ENCODE measurements around the gene AP3S1.
"Not testable (repeated sequence)": the region's sequence is repeated elsewhere in the genome, so short reads cannot be mapped to it uniquely, and the experiment has no call there.

The AP3S1 gene

GRCh38 chr5:115824983-115825382 is 16.8 kb upstream of the AP3S1 start:
- DNase-seq (ENCODE audit: low read depth in 2 of 2) = not testable (repeated sequence)

DNA sequence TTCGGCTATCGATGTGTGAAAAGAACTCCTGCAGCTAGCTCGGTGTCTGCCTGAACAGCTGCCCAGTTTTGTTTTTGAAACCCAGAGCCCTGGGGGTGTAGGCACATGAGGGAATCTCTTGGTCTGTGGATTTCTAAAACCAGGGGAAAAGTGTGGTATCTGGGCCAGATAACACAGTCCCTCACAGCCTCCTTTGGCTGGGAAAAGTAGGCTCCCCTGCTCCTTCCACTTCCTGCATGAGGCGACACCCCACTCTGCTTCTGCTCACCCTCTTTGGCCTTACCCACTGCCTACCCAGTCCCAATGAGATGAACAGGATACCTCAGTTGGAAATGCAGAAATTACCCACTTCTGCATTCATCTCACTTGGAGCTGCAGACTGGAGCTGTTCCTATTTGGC is 15.8 kb upstream of the AP3S1 start:
- no peak for DNase-seq (ENCODE audit: low read depth in 2 of 2)

GRCh38 chr5:115829913-115830312 is 11.8 kb upstream of the AP3S1 start:
- DNase-seq (ENCODE audit: low read depth in 2 of 2) = no peak

DNA sequence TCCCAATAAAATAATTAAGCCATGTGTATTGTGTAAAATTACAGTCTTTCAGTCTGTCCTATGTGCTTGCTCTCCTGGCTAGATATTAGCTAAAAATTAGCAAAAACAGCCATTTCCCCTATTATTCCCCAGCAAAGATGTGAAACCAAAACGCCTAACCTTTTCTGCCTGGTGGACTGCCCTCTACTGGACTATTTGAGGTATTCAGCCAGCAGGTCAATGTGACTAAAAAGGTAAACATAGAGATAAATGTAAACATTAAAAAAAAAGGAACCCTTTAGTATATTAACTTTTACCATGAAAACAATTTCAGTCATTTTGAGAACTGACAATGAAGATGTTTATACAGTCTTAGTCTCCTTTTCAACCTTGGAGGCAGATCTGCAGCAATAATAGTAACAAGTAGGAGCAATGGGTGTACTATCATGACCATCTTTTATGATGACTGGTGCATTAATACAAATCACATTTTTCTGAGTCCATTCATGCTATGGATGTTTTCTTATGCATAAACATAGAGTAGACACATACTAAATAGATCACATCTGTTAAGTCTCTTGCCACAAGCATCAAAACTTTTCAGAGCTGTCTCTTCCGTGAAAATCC is 10.5 kb upstream of the AP3S1 start:
- DNase-seq (ENCODE audit: low read depth in 2 of 2) = no peak

DNA sequence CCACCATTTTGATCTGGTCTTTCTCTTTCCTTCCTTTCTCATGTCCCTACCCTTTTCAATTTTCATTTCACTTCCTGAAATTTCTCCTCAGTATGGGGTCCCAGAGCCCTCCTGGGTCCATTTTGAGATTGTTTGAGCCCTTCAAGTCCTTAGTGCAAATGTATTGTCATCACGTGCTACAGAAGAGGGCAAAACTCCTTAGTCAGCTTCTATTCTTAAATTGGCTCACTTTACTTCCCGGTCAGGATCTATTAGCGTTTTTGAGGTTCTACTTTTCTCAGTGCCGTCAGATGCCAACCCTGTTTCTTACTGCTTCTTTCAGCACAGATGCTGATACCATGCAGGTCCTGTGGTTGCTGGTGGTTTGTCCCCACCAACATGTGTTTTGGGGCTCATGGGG is 6.3 kb upstream of the AP3S1 start:
- DNase-seq (ENCODE audit: low read depth in 2 of 2) = no peak

DNA sequence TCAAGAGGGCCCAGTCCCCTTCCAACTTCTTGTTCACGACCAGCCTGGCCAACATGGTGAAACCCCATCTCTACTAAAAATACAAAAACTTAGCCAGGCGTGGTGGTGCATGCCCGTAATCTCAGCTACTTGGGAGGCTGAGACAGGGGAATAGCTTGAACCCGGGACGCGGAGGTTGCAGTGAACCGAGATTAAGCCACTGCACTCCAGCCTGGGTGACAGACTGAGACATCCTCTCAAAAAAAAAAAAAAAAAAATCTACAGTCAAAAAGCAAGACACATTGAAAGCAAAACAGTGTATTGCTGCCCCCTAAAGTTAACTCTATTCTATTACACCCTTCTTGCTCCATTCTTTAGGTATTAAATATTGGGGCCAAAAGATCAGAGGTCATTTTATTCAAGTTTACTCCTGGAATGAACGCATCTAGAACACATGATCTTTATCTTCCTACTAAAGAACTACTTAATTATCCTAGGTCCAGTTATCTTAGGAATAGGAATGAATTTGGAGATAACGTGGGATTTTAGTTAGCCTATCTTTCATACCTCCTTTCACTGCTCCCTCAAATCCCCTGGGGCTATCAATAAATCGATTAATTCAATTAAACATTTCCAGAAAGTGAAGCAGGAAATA is 2.7 kb upstream of the AP3S1 start:
- DNase-seq (ENCODE audit: low read depth in 2 of 2) = no peak

GRCh38 chr5:115840873-115841272 is 862 bp upstream of the AP3S1 start:
- no peak for DNase-seq (ENCODE audit: low read depth in 2 of 2)

GRCh38 chr5:115842089-115842935 is 577 bp downstream of the AP3S1 start:
- no peak for DNase-seq (ENCODE audit: low read depth in 2 of 2)

DNA sequence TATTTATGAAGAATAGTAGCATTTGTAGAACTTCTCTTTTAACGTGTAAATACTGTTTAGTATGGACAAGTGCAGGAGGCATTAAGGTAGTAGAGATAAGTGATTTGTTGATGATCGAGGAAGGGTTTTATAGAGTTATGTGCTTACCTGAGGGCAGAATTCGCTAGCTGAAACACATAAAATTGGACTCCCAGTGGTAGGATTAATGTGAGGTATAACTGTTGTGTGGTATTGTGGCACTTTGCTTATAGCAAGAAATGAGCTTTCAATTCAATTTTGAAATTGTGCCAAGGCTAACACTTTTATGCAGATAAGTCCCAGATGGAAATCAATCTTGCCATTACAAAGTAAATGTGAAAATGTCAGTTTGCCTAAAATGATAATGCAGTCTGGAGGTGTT is 1.2 kb downstream of the AP3S1 start:
- DNase-seq (ENCODE audit: low read depth in 2 of 2) = no peak

- DNase-seq (ENCODE audit: low read depth in 2 of 2) = no peak
These were observed 1.9 kb downstream of the AP3S1 start for GRCh38 chr5:115843444-115844130.

GRCh38 chr5:115844321-115844817 is 2.6 kb downstream of the AP3S1 start:
- no peak for DNase-seq (ENCODE audit: low read depth in 2 of 2)

GRCh38 chr5:115847290-115847689 is 5.6 kb downstream of the AP3S1 start:
- no peak for DNase-seq (ENCODE audit: low read depth in 2 of 2)

DNA sequence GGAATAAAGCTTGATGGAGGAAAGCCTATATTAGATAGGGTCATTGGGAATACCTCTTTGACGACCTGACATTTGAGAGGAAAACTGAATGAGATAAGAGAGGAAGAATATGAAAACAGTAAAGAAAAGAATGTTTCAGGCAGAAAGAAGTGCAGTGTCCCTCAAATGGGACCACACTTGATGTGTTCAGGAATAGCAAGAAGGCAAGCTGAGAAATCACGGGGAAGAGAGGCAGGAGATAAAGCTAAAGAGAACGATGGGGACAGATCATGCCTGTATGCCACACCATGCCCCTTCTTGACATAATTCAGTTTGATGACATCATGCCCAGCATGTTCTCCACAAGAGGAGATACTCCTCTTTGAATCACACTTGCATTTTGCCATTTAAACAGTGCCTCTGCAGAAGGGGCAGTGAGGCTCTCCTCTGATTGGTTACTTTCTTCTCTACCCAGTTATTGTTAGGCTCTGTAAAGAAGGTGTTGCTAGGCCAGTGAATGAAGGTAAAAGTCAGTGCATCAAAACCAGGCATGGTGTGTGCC is 7.6 kb downstream of the AP3S1 start:
- DNase-seq (ENCODE audit: low read depth in 2 of 2) = no peak

- no peak for DNase-seq (ENCODE audit: low read depth in 2 of 2)
These were observed 9.1 kb downstream of the AP3S1 start for GRCh38 chr5:115850744-115851416.

DNA sequence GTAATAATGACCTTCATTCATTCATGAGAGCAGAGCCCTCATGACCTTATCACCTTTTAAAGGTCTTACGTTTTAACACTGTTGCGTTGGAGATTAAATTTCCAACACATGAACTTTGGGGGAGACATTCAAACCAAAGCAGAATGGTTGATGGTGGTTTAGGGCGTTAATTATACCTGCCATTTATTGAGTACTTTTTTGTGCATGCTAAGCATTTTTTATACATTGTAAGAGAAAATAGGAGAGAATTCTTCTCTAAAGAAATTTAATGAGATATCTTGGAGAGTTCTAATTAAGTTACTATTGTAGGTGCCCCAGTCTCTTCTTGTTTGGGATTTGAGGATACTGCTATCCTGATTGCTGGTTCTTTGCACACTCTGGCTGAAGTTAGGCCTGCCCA is 12.4 kb downstream of the AP3S1 start:
- DNase-seq (ENCODE audit: low read depth in 2 of 2) = no peak

- no peak for DNase-seq (ENCODE audit: low read depth in 2 of 2)
These were observed 14.2 kb downstream of the AP3S1 start for GRCh38 chr5:115855959-115856358.

GRCh38 chr5:115857057-115857479 is 15.3 kb downstream of the AP3S1 start:
- DNase-seq (ENCODE audit: low read depth in 2 of 2) = no peak

- DNase-seq (ENCODE audit: low read depth in 2 of 2) = no peak
These were observed 16.1 kb downstream of the AP3S1 start for GRCh38 chr5:115857626-115858349.

GRCh38 chr5:115858396-115858795 is 16.7 kb downstream of the AP3S1 start:
- no peak for DNase-seq (ENCODE audit: low read depth in 2 of 2)

- DNase-seq (ENCODE audit: low read depth in 2 of 2) = no peak
These were observed 17.6 kb downstream of the AP3S1 start for GRCh38 chr5:115859378-115859777.
